Smooth muscle cell (in vitro differentiated cells): ENCODE data around the gene MYO15B. TPM values are rescaled to one million over a fixed set of nuclear protein-coding genes. Genes with fewer than 3 reads are reported as not detected.

Source experiments
- polyA plus RNA-seq: library from polyadenylated mRNA; unstranded; fragments of >200 nt; fragmentation: Nextera tagmentation; extraction: Ambion mirVana; gene quantifications from 2 replicates; pipeline ENCODE4 v1.2.1, GENCODE V29; 2016
- total RNA-seq: library from RNA; depleted of rRNA; stranded (reverse); fragments of >200 nt; gene quantifications from 2 replicates; pipeline ENCODE4 v1.2.3, GENCODE V29; 2014

MYO15B gene
- total and polyA plus RNA-seq, 2 experiments from 2014 or later, result 14.7 to 17.5 TPM

Other genes with a start within 250 kb of the MYO15B start
- gene GRB2, start 182.1 kb upstream of the MYO15B start, total RNA-seq, result 62.4 and 76.5 TPM in 2 replicates
- 80.1 and 83.2 TPM in 2 replicates for gene GRB2, start 182.1 kb upstream of the MYO15B start, polyA plus RNA-seq
- gene TMEM94, start 131.2 kb upstream of the MYO15B start, total RNA-seq, result 18.4 and 35.9 TPM in 2 replicates
- 25.9 and 26.3 TPM in 2 replicates for gene TMEM94, start 131.2 kb upstream of the MYO15B start, polyA plus RNA-seq
- 2.6 and 4.2 TPM in 2 replicates for gene CASKIN2, start 72.3 kb upstream of the MYO15B start, total RNA-seq
- 8.0 and 10.9 TPM in 2 replicates for gene CASKIN2, start 72.3 kb upstream of the MYO15B start, polyA plus RNA-seq
- gene TSEN54, start 71.3 kb upstream of the MYO15B start, total RNA-seq, result 12.5 and 15.1 TPM in 2 replicates
- gene TSEN54, start 71.3 kb upstream of the MYO15B start, polyA plus RNA-seq, result 15.1 and 27.7 TPM in 2 replicates
- 7.6 and 9.9 TPM in 2 replicates for gene LLGL2, start 62.1 kb upstream of the MYO15B start, total RNA-seq
- gene LLGL2, start 62.1 kb upstream of the MYO15B start, polyA plus RNA-seq, result 12.7 and 33.5 TPM in 2 replicates
- gene SMIM5, start 45.6 kb downstream of the MYO15B start, total RNA-seq, result 0.13 and 1.7 TPM in 2 replicates
- 0.80 and 1.2 TPM in 2 replicates for gene SMIM5, start 45.6 kb downstream of the MYO15B start, polyA plus RNA-seq
- gene RECQL5, start 79.4 kb downstream of the MYO15B start, total RNA-seq, result 12.5 and 38.2 TPM in 2 replicates
- gene RECQL5, start 79.4 kb downstream of the MYO15B start, polyA plus RNA-seq, result 15.4 and 15.7 TPM in 2 replicates
- 75.4 and 87.7 TPM in 2 replicates for gene SAP30BP, start 79.5 kb downstream of the MYO15B start, total RNA-seq
- 119 and 135 TPM in 2 replicates for gene SAP30BP, start 79.5 kb downstream of the MYO15B start, polyA plus RNA-seq
- gene ITGB4, start 133.7 kb downstream of the MYO15B start, total RNA-seq, result 66.0 and 83.8 TPM in 2 replicates
- 47.2 and 233 TPM in 2 replicates for gene ITGB4, start 133.7 kb downstream of the MYO15B start, polyA plus RNA-seq
- 31.1 and 32.7 TPM in 2 replicates for gene GALK1, start 177.4 kb downstream of the MYO15B start, total RNA-seq
- gene GALK1, start 177.4 kb downstream of the MYO15B start, polyA plus RNA-seq, result 88.8 and 108 TPM in 2 replicates
- gene UNK, start 197.0 kb downstream of the MYO15B start, total RNA-seq, result 25.4 and 39.5 TPM in 2 replicates
- 26.8 and 31.5 TPM in 2 replicates for gene UNK, start 197.0 kb downstream of the MYO15B start, polyA plus RNA-seq